GM12878 (cell line): Measurements from ENCODE around the gene EPB41L1.

Experiments
- CTCF ChIP-seq, 3 experiments: IDR thresholded peaks in 2 of 3; conservative IDR thresholded peaks in 1 of 3; 2 replicates each; pipeline ENCODE4 v1.5.1; 2011; ENCODE audit warnings: low read depth in 3 of 3, low read length in 3 of 3, mild to moderate bottlenecking in 3 of 3, control low read depth in 2 of 3, moderate library complexity in 2 of 3, inconsistent platforms in 1 of 3, mixed read lengths in 1 of 3; ENCODE audit not compliant: control insufficient read depth in 2 of 3, insufficient read depth in 1 of 3; ENCODE audit errors: extremely low read depth in 1 of 3
- EP300 ChIP-seq, 2 experiments: fragments of 150-350 bp in 1 of 2; IDR thresholded peaks; 2 replicates each; pipeline ENCODE4 v1.6.1; 2011 to 2012; ENCODE audit warnings: low read depth in 2 of 2, low read length in 2 of 2, borderline replicate concordance in 1 of 2, improper control_type of control experiment in 1 of 2, inconsistent platforms in 1 of 2; ENCODE audit not compliant: control insufficient read depth in 1 of 2
- EZH2 ChIP-seq: IDR thresholded peaks from 2 replicates; pipeline ENCODE4 v1.6.1; 2012; ENCODE audit warnings: low read depth, mild to moderate bottlenecking, control low read depth, inconsistent platforms, low read length, borderline replicate concordance; ENCODE audit not compliant: control insufficient read depth
- POLR2A ChIP-seq: IDR thresholded peaks from 2 replicates; pipeline ENCODE4 v1.6.1; 2011; ENCODE audit warnings: low read depth, mild to moderate bottlenecking, low read length
- POLR2AphosphoS5 ChIP-seq: IDR thresholded peaks from 2 replicates; pipeline ENCODE4 v1.6.1; 2011; ENCODE audit warnings: mild to moderate bottlenecking, low read length, inconsistent platforms
- RCOR1 ChIP-seq: conservative IDR thresholded peaks from 2 replicates; pipeline ENCODE4 v1.6.1; 2012; ENCODE audit warnings: low read depth, low read length, improper control_type of control experiment
- REST ChIP-seq: IDR thresholded peaks from 2 replicates; pipeline ENCODE4 v1.6.1; 2012; ENCODE audit warnings: mild to moderate bottlenecking, low read depth, low read length
- SP1 ChIP-seq: IDR thresholded peaks from one replicate; pipeline ENCODE4 v1.6.1; 2011; ENCODE audit warnings: low read depth, low read length
- TARDBP ChIP-seq: IDR thresholded peaks from 2 replicates; pipeline ENCODE4 v1.6.1; 2016; ENCODE audit warnings: borderline replicate concordance
- TCF12 ChIP-seq: IDR thresholded peaks from 2 replicates; pipeline ENCODE4 v1.6.1; 2011; ENCODE audit warnings: low read depth, mild to moderate bottlenecking, low read length
- TCF7 ChIP-seq: IDR thresholded peaks from 2 replicates; pipeline ENCODE4 v1.6.1; 2014; ENCODE audit warnings: antibody characterized with exemption, borderline replicate concordance
- YBX1 ChIP-seq: fragments of 450-650 bp; IDR thresholded peaks from 2 replicates; pipeline ENCODE4 v1.6.1; 2016; ENCODE audit warnings: antibody characterized with exemption
- TF ChIP-seq, protein P1 (sequence below): fragments of 450-650 bp; conservative IDR thresholded peaks from 2 replicates; pipeline ENCODE4 v1.6.1; 2017; ENCODE audit warnings: mild to moderate bottlenecking, moderate library complexity
- TF ChIP-seq, protein P2 (sequence below): IDR thresholded peaks from 2 replicates; pipeline ENCODE4 v1.6.1; 2012; ENCODE audit warnings: improper control_type of control experiment, low read depth, low read length; ENCODE audit not compliant: insufficient replicate concordance

- no peak for TF ChIP-seq CTCF (IDR thresholded peaks at IDR 0.05 in 2 of 3, conservative IDR thresholded peaks at IDR 0.05 in 1 of 3; ENCODE audit: control insufficient read depth in 2 of 3, extremely low read depth in 1 of 3, insufficient read depth in 1 of 3, low read depth in 3 of 3, low read length in 3 of 3)
- TF ChIP-seq POLR2A, result no peak
- TF ChIP-seq SP1, result no peak
- TF ChIP-seq TCF7, result no peak
- no peak for TF ChIP-seq POLR2AphosphoS5
- TF ChIP-seq EP300 (IDR thresholded peaks at IDR 0.05; ENCODE audit: borderline replicate concordance in 1 of 2, control insufficient read depth in 1 of 2, low read depth in 2 of 2, low read length in 2 of 2), result no peak
- TF ChIP-seq REST, result no peak
- TF ChIP-seq RCOR1, result no peak
- TF ChIP-seq TCF12, result no peak
- TF ChIP-seq YBX1, result no peak
- no peak for TF ChIP-seq EZH2
- TF ChIP-seq, protein P1, sequence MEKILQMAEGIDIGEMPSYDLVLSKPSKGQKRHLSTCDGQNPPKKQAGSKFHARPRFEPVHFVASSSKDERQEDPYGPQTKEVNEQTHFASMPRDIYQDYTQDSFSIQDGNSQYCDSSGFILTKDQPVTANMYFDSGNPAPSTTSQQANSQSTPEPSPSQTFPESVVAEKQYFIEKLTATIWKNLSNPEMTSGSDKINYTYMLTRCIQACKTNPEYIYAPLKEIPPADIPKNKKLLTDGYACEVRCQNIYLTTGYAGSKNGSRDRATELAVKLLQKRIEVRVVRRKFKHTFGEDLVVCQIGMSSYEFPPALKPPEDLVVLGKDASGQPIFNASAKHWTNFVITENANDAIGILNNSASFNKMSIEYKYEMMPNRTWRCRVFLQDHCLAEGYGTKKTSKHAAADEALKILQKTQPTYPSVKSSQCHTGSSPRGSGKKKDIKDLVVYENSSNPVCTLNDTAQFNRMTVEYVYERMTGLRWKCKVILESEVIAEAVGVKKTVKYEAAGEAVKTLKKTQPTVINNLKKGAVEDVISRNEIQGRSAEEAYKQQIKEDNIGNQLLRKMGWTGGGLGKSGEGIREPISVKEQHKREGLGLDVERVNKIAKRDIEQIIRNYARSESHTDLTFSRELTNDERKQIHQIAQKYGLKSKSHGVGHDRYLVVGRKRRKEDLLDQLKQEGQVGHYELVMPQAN, result no peak
- no peak for TF ChIP-seq TARDBP
- TF ChIP-seq, protein P2, sequence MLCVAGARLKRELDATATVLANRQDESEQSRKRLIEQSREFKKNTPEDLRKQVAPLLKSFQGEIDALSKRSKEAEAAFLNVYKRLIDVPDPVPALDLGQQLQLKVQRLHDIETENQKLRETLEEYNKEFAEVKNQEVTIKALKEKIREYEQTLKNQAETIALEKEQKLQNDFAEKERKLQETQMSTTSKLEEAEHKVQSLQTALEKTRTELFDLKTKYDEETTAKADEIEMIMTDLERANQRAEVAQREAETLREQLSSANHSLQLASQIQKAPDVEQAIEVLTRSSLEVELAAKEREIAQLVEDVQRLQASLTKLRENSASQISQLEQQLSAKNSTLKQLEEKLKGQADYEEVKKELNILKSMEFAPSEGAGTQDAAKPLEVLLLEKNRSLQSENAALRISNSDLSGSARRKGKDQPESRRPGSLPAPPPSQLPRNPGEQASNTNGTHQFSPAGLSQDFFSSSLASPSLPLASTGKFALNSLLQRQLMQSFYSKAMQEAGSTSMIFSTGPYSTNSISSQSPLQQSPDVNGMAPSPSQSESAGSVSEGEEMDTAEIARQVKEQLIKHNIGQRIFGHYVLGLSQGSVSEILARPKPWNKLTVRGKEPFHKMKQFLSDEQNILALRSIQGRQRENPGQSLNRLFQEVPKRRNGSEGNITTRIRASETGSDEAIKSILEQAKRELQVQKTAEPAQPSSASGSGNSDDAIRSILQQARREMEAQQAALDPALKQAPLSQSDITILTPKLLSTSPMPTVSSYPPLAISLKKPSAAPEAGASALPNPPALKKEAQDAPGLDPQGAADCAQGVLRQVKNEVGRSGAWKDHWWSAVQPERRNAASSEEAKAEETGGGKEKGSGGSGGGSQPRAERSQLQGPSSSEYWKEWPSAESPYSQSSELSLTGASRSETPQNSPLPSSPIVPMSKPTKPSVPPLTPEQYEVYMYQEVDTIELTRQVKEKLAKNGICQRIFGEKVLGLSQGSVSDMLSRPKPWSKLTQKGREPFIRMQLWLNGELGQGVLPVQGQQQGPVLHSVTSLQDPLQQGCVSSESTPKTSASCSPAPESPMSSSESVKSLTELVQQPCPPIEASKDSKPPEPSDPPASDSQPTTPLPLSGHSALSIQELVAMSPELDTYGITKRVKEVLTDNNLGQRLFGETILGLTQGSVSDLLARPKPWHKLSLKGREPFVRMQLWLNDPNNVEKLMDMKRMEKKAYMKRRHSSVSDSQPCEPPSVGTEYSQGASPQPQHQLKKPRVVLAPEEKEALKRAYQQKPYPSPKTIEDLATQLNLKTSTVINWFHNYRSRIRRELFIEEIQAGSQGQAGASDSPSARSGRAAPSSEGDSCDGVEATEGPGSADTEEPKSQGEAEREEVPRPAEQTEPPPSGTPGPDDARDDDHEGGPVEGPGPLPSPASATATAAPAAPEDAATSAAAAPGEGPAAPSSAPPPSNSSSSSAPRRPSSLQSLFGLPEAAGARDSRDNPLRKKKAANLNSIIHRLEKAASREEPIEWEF, result no peak
Observed at GRCh38 chr20:36114707-36115106, 39.8 kb upstream of the EPB41L1 start.
